NOMO-1 treated with dmso at 0.1 percent for 144 hours (cell line): ENCODE results near the gene STK35.
"Not testable (repeated sequence)": the region's sequence is repeated elsewhere in the genome, so short reads cannot be mapped to it uniquely, and the experiment has no call there.

Experiments used
- DNase-seq: peaks from one replicate; lab custom pipeline; 2025; ENCODE audit not compliant: unreplicated experiment; lab: John Stamatoyannopoulos, UW

The STK35 gene

DNA sequence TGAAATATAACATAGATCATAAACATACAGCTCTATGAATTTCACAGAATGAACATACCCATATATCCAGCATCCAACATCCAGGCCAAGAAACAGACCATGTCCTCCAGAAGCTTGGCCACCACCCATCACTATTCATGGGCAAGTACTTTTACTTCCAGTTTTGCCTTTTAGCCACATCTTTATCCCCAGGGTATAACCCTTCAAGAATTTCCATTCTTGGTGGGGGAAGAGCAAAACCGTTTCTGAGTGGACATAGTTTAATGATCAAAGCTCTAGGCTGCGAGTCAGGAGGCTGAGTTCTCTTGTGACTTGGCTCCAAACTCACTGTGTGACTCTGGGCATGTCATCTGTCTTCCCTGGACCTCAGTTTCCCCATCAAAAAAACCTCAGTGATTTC, 78.3 kb downstream of the STK35 start:
- DNase-seq = no peak

DNA sequence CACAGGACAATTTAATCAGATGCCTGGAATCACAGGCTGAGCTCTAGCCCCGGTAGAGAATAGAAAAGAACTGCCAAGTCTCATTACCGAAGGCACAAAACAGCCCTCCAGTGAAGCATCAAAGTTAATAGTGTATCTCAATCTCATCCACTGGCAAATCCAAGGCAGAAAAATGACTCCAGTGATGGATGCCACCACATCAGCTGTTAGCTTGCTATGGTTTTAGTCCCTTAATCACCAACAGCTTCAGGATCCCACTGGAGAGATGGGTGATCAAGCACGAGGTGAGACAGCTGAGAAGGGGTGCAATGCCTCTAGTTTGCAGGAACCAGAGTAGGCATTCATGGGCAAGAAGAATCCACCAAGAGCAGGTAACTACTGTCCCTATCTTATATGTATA, 81.8 kb downstream of the STK35 start:
- DNase-seq = no peak

DNA sequence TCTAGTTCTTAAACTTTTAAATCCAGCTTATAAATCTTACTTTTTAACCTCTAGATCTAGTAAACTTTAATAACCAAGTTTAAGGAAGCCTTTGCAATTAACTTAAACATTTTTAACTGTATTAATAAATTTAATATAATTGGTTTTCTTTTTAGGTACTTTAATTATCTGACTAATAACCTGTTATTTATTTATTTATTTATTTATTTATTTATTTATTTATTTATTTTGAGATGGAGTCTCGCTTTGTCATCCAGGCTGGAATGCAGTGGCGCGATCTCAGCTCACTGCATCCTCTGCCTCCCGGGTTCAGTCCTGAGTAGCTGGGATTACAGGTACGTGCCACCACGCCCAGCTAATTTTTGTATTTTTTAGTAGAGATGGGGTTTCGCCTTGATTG, 83.3 kb downstream of the STK35 start:
- not testable (repeated sequence) for DNase-seq

DNA sequence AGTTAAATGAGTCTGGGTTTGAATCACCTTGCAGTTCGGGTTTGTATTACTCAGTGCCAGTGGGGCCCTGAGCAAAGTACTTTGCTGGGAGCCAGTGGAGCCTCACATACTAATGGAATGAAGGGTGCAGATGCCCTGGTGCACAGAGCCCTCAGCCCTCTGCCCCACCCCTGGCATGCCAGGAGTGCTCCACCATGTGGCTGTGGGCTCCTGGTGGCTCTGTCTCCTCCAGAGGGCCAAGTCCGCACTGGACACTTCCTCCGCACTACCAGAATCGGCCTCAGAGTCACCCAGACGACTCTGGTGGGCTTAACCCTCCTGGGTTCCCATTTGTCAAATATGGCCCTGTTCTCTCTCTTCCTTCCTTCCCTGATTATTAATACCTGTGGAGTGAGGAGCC, 94.0 kb downstream of the STK35 start:
- DNase-seq = no peak

DNA sequence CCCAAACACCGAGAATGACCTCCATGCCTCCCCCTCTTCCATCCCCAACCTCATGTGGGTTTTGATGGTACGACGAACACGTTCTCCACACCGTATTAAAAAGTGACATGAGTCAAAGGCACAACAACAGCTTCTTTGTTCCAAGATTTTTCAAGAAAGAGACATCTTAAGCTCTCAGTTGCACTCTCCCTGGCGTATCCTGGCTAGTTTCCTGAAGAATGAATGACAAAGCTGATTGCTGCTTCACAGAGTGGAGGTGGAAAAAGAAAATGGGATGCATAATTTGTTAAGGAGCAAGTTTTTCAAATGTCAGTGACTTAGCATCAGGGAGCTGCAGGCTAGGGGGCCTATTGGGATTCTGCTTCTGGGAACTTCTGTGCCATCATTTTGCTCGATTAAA, 95.5 kb downstream of the STK35 start:
- DNase-seq = no peak
